A549 (cell line): ENCODE measurements around the gene CAMK4. TPM values are rescaled to one million over a fixed set of nuclear protein-coding genes. Genes with fewer than 3 reads are reported as not detected.
A peak's percentile ranks its signal among the peaks of the same experiment; 100 is the strongest.

Experiments
- ATAC-seq, 2 experiments: fragments of 200-7000 bp in 1 of 2; fragments of >200 bp in 1 of 2; cut with Nextera tagmentation in 1 of 2; cut with Tn5 transposase in 1 of 2; 3 replicates each; pipeline versions ENCODE4 v1.8.0 to v1.9.1; 2018 to 2020; ENCODE audit warnings: mild to moderate bottlenecking in 1 of 2, moderate library complexity in 1 of 2
- CTCF ChIA-PET: fragments of 300-600 bp; sonication (Branson Sonifier 250); formaldehyde crosslinking; extraction: SDS; loops from one replicate; lab custom pipeline; 2021; ENCODE audit warnings: antibody characterized with exemption, inconsistent platforms; lab: Yijun Ruan, JAX
- POLR2A ChIA-PET: fragments of 350-600 bp; formaldehyde crosslinking; extraction: SDS; loops from one replicate; lab custom pipeline; 2021; ENCODE audit warnings: antibody characterized with exemption, inconsistent platforms; lab: Yijun Ruan, JAX
- DNase-seq, 2 experiments: peaks; one replicate each; pipeline versions ENCODE4 v3.0.0 to v3.0.0-alpha.2; 2011 to 2016; ENCODE audit warnings: low read depth in 1 of 2, low spot score in 1 of 2
- FAIRE-seq: peaks from 2 replicates; lab custom pipeline; 2011; peaks lifted over from hg19 to GRCh38; lab: Jason Lieb, UNC
- H3K27ac ChIP-seq, 2 experiments: fragments of >200 bp; sonication (Bioruptor Twin); formaldehyde crosslinking; 3 replicates each; pipeline ENCODE4 v1.5.1; 2016 to 2017
- H3K4me1 ChIP-seq: fragments of >200 bp; sonication (Bioruptor Twin); formaldehyde crosslinking; 3 replicates; pipeline ENCODE4 v1.6.1; 2016
- H3K4me2 ChIP-seq: fragments of >200 bp; sonication (Bioruptor Twin); formaldehyde crosslinking; 3 replicates; pipeline ENCODE4 v1.6.1; 2016
- H3K4me3 ChIP-seq: fragments of >200 bp; sonication (Bioruptor Twin); formaldehyde crosslinking; 3 replicates; pipeline ENCODE4 v1.5.1; 2016
- H3K9me3 ChIP-seq: fragments of >200 bp; sonication (Bioruptor Twin); formaldehyde crosslinking; 3 replicates; pipeline ENCODE4 v1.6.1; 2016
- BHLHE40 ChIP-seq: IDR thresholded peaks from 2 replicates; pipeline ENCODE4 v1.6.1; 2012; ENCODE audit warnings: low read depth, low read length, inconsistent platforms
- CEBPB ChIP-seq, 2 experiments: fragments of >200 bp in 1 of 2; sonication (Bioruptor Twin) in 1 of 2; formaldehyde crosslinking in 1 of 2; IDR thresholded peaks; 2 replicates each; pipeline ENCODE4 v1.6.1; 2012 to 2016
- CHD2 ChIP-seq: fragments of 150-350 bp; IDR thresholded peaks from 2 replicates; pipeline ENCODE4 v1.6.1; 2014; ENCODE audit warnings: low read length; ENCODE audit not compliant: partially characterized antibody
- CHD4 ChIP-seq: fragments of 200-600 bp; sonication (generic); IDR thresholded peaks from 2 replicates; pipeline ENCODE4 v1.6.1; 2016; ENCODE audit warnings: antibody characterized with exemption, mild to moderate bottlenecking, borderline replicate concordance
- EP300 ChIP-seq, 2 experiments: fragments of >200 bp; sonication (Bioruptor Twin); formaldehyde crosslinking; IDR thresholded peaks; 2 replicates in 1 of 2; 3 replicates in 1 of 2; pipeline ENCODE4 v1.6.1; 2016 to 2017
- ESRRA ChIP-seq: fragments of 150-350 bp; IDR thresholded peaks from 2 replicates; pipeline ENCODE4 v1.6.1; 2014; ENCODE audit warnings: mild to moderate bottlenecking, low read length, borderline replicate concordance
- FOSB ChIP-seq: fragments of 250-450 bp; sonication (Bioruptor Pico); IDR thresholded peaks from 2 replicates; pipeline ENCODE4 v1.5.0; 2020; ENCODE audit warnings: mild to moderate bottlenecking, moderate library complexity
- FOSL2 ChIP-seq, 2 experiments: fragments of 450-650 bp in 1 of 2; fragments of >200 bp in 1 of 2; sonication (Bioruptor Twin) in 1 of 2; formaldehyde crosslinking; IDR thresholded peaks; 2 replicates each; pipeline versions ENCODE4 v1.5.0 to v1.6.1; 2016 to 2020; ENCODE audit warnings: mild to moderate bottlenecking in 1 of 2, moderate library complexity in 1 of 2
- HDAC2 ChIP-seq: fragments of 200-600 bp; sonication (generic); IDR thresholded peaks from 2 replicates; pipeline ENCODE4 v1.6.1; 2016
- HES2 ChIP-seq: fragments of >200 bp; sonication (Bioruptor Twin); formaldehyde crosslinking; IDR thresholded peaks from 2 replicates; pipeline ENCODE4 v1.6.1; 2016
- HMGXB4 ChIP-seq: fragments of 250-450 bp; sonication (Bioruptor Pico); IDR thresholded peaks from 2 replicates; pipeline ENCODE4 v1.5.0; 2021; ENCODE audit warnings: mild to moderate bottlenecking, moderate library complexity, borderline replicate concordance
- HOXB5 ChIP-seq: fragments of 250-450 bp; sonication (Bioruptor Pico); IDR thresholded peaks from 2 replicates; pipeline ENCODE4 v1.5.0; 2020; ENCODE audit warnings: mild to moderate bottlenecking, moderate library complexity
- JUN ChIP-seq, 2 experiments: fragments of >200 bp; sonication (Bioruptor Twin); formaldehyde crosslinking; IDR thresholded peaks; 2 replicates in 1 of 2; 3 replicates in 1 of 2; pipeline ENCODE4 v1.6.1; 2016 to 2017
- KDM1A ChIP-seq: fragments of 200-600 bp; sonication (generic); IDR thresholded peaks from 2 replicates; pipeline ENCODE4 v1.6.1; 2016; ENCODE audit warnings: low read depth, mild to moderate bottlenecking
- MAFK ChIP-seq: fragments of 450-650 bp; IDR thresholded peaks from 2 replicates; pipeline ENCODE4 v1.6.1; 2014; ENCODE audit not compliant: partially characterized antibody
- MAX ChIP-seq: IDR thresholded peaks from 2 replicates; pipeline ENCODE4 v1.6.1; 2012
- MYC ChIP-seq: IDR thresholded peaks from 2 replicates; pipeline ENCODE4 v1.6.1; 2012; ENCODE audit warnings: mild to moderate bottlenecking, inconsistent platforms, low read length, improper control_type of control experiment, borderline replicate concordance
- NPAS2 ChIP-seq: fragments of 250-450 bp; sonication (Bioruptor Pico); IDR thresholded peaks from 2 replicates; pipeline ENCODE4 v1.8.0; 2022; ENCODE audit warnings: mild to moderate bottlenecking, moderate library complexity, borderline replicate concordance
- PBX3 ChIP-seq: IDR thresholded peaks from 2 replicates; pipeline ENCODE4 v1.6.1; 2012
- PHF8 ChIP-seq: fragments of 200-600 bp; sonication (generic); IDR thresholded peaks from 2 replicates; pipeline ENCODE4 v1.6.1; 2016; ENCODE audit warnings: low read depth, mild to moderate bottlenecking, antibody characterized with exemption, moderate library complexity, borderline replicate concordance
- POLR2AphosphoS2 ChIP-seq: conservative IDR thresholded peaks from 2 replicates; pipeline ENCODE4 v1.6.1; 2012; ENCODE audit warnings: low read length, improper control_type of control experiment, inconsistent platforms
- RAD21 ChIP-seq, 2 experiments: fragments of >200 bp in 1 of 2; sonication (Bioruptor Twin) in 1 of 2; formaldehyde crosslinking in 1 of 2; IDR thresholded peaks in 1 of 2; conservative IDR thresholded peaks in 1 of 2; 2 replicates in 1 of 2; 3 replicates in 1 of 2; pipeline ENCODE4 v1.6.1; 2012 to 2018; ENCODE audit warnings: inconsistent platforms in 1 of 2
- RARB ChIP-seq: fragments of 250-450 bp; sonication (Bioruptor Pico); IDR thresholded peaks from 2 replicates; pipeline ENCODE4 v1.8.0; 2021; ENCODE audit warnings: mild to moderate bottlenecking, moderate library complexity
- SMC3 ChIP-seq: fragments of >200 bp; sonication (Bioruptor Twin); formaldehyde crosslinking; IDR thresholded peaks from 3 replicates; pipeline ENCODE4 v1.6.1; 2018; ENCODE audit warnings: inconsistent platforms
- SREBF2 ChIP-seq: fragments of 450-650 bp; IDR thresholded peaks from 2 replicates; pipeline ENCODE4 v1.6.1; 2014; ENCODE audit warnings: mild to moderate bottlenecking, moderate library complexity
- TP53 ChIP-seq: fragments of 250-450 bp; sonication (Bioruptor Pico); IDR thresholded peaks from 2 replicates; pipeline ENCODE4 v1.5.0; 2021; ENCODE audit warnings: mild to moderate bottlenecking, moderate library complexity
- USF2 ChIP-seq: fragments of 450-650 bp; IDR thresholded peaks from 2 replicates; pipeline ENCODE4 v1.6.1; 2014; ENCODE audit warnings: antibody characterized with exemption
- ZC3H11A ChIP-seq: fragments of 450-650 bp; IDR thresholded peaks from 2 replicates; pipeline ENCODE4 v1.6.1; 2014; ENCODE audit warnings: antibody characterized with exemption, mild to moderate bottlenecking
- ZFP36 ChIP-seq: fragments of 450-650 bp; IDR thresholded peaks from 2 replicates; pipeline ENCODE4 v1.6.1; 2014; ENCODE audit warnings: borderline replicate concordance; ENCODE audit not compliant: partially characterized antibody
- ZNF302 ChIP-seq: fragments of 250-450 bp; sonication (Bioruptor Pico); IDR thresholded peaks from 2 replicates; pipeline ENCODE4 v1.9.0; 2021; ENCODE audit warnings: inconsistent platforms, mild to moderate bottlenecking, moderate library complexity
- WGBS: methylation state at CpG from one replicate; pipeline ENCODE4 v1.1.6; 2017; ENCODE audit errors: missing lambda C conversion rate; 5-methylcytosine and 5-hydroxymethylcytosine counted together
- polyA plus RNA-seq, 4 experiments: library from polyadenylated mRNA; depleted of rRNA in 3 of 4; stranded (reverse); fragments of >200 nt; fragmentation: RNase III in 1 of 4; extraction: RNeasy Plus Mini Kit Qiagen cat#74134 plus additional on column Dnase treatment in 1 of 4; gene quantifications; 2 replicates in 3 of 4; 3 replicates in 1 of 4; pipeline ENCODE4 v1.2.3, GENCODE V29; 2011 to 2017

Gene CAMK4
- polyA plus RNA-seq, 2 of the 4 experiments (the other 2 are of a cell fraction), result not detected

- no peak for TF ChIP-seq ZNF302 (CRISPR knock-in tag)
- TF ChIP-seq FOSB (CRISPR knock-in tag), result no peak
Observed at GRCh38 chr5:111478898-111479297, 254.7 kb downstream of the CAMK4 start (continued).

GRCh38 chr5:111480346-111480745 is 256.2 kb downstream of the CAMK4 start:
- TF ChIP-seq CHD4 (no peak), JUN (IDR thresholded peaks at IDR 0.05) (no peak), BHLHE40 (no peak), PHF8 (no peak), EP300 (IDR thresholded peaks at IDR 0.05) (no peak), NPAS2 (CRISPR knock-in tag) (no peak), SMC3 (no peak)
- Histone ChIP-seq H3K27ac (no peak overlapping the region), H3K9me3 (no peaks in the 10 kb centered on the region), H3K4me3 (no peak overlapping the region), H3K4me2 (no peak overlapping the region), H3K4me1 (no peaks in the 10 kb centered on the region)
- 30% methylated on average over 4 of the region's 4 CpGs for WGBS
- FAIRE-seq (no peak), ATAC-seq (no peak), DNase-seq (no peak)
- POLR2A ChIA-PET, result no interaction called here
- CTCF ChIA-PET, result interaction anchor here (1.0 kb wide), 1 partner anchor 11 kb away, joined by 3 read pairs; no protein-coding TSS in a partner anchor

- FAIRE-seq (no peak), ATAC-seq (no peak), DNase-seq (no peak)
- H3K27ac ChIP-seq, result no peak overlapping the region
- CTCF ChIA-PET, result no interaction called here
- WGBS, result 44% methylated on average over 2 of the region's 2 CpGs
- H3K9me3 ChIP-seq, result no peaks in the 10 kb centered on the region
- H3K4me1 ChIP-seq, result no peaks in the 10 kb centered on the region
- POLR2A ChIA-PET, result no interaction called here
- H3K4me2 ChIP-seq, result 0 out of 3 replicates have a peak overlapping the region, but pooled peaks have one; percentile 3
- TF ChIP-seq ZC3H11A (no peak), HDAC2 (no peak), HOXB5 (CRISPR knock-in tag) (no peak), FOSL2 (IDR thresholded peaks at IDR 0.05) (no peak), FOSL2 (CRISPR knock-in tag; IDR thresholded peaks at IDR 0.05) (no peak), MAFK (no peak), CHD2 (no peak), POLR2AphosphoS2 (no peak), HES2 (no peak)
- no peak overlapping the region for H3K4me3 ChIP-seq
Observed at GRCh38 chr5:111486055-111486454, 261.9 kb downstream of the CAMK4 start.

GRCh38 chr5:111486926-111487325 is 262.7 kb downstream of the CAMK4 start:
- no peak overlapping the region for H3K4me3 ChIP-seq
- FAIRE-seq (peak; percentile 23), ATAC-seq (no peak)
- no peaks in the 10 kb centered on the region for H3K9me3 ChIP-seq
- POLR2A ChIA-PET, result no interaction called here
- no peaks in the 10 kb centered on the region for H3K4me1 ChIP-seq
- no peak overlapping the region for H3K27ac ChIP-seq
- no peak overlapping the region for H3K4me2 ChIP-seq
- TF ChIP-seq ZFP36 (no peak), PBX3 (no peak), HDAC2 (no peak), KDM1A (no peak), HES2 (no peak), RARB (CRISPR knock-in tag) (no peak), TP53 (CRISPR knock-in tag) (no peak), MYC (no peak), ESRRA (no peak), CEBPB (IDR thresholded peaks at IDR 0.05) (no peak), HOXB5 (CRISPR knock-in tag) (no peak), NPAS2 (CRISPR knock-in tag) (no peak), SREBF2 (no peak), BHLHE40 (no peak), RAD21 (conservative IDR thresholded peaks at IDR 0.05 in 1 of 2, IDR thresholded peaks at IDR 0.05 in 1 of 2) (no peak), MAX (no peak), USF2 (no peak), HMGXB4 (CRISPR knock-in tag) (no peak)
- TF ChIP-seq, all 56 proteins: peak for 0
- CTCF ChIA-PET, result no interaction called here
- no peak for DNase-seq
